ENCODE data around the gene DAP.

The DAP gene

DNA sequence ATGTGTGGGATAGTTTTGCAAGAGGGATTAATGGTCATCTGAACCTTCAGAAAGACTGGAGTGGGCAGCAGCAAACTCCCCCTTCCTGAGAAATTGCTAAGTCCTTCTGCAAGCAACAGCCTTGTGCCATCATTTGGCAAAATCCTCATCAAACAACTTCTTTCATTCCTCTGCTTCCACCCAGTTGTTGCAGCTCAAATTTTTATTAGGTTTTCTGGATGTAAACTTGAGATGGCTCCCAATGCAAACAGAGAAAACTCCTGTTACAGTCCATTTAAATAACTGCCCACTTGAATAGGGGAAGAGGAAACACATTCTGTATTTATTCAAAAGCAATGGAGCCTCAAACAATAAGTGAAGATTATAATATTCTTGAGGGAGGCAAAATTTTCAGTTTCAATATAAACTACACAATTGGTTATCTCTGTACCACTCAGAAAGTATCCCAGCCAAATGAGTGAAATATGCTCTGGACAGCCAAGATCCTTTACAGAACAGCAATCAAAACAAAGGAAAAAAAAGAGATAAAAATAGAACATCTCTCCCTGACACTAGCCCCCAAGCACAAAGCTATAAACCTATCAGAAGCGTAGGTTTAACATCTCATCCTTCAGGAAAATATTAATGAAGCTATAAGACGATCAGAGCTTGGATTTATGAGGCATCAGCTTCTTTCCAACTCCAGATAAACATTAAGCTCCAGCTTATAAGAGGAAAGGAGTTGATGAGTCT, 17.3 kb upstream of the DAP start:
- Mint-ChIP-seq H3K27me3 (no peaks in the 10 kb centered on the region), H3K36me3 (peaks cover 0 to 3% of the 10 kb centered on the region in 2 donors), H3K4me3 (no peak overlapping the region), H3K9me3 (peaks cover 0 to 6% of the 10 kb centered on the region in 2 donors), H3K4me1 (no peaks in the 10 kb centered on the region), H3K27ac (no peak overlapping the region)
- ATAC-seq (replicated peaks) = no peak
- DNase-seq = no peak

DNA sequence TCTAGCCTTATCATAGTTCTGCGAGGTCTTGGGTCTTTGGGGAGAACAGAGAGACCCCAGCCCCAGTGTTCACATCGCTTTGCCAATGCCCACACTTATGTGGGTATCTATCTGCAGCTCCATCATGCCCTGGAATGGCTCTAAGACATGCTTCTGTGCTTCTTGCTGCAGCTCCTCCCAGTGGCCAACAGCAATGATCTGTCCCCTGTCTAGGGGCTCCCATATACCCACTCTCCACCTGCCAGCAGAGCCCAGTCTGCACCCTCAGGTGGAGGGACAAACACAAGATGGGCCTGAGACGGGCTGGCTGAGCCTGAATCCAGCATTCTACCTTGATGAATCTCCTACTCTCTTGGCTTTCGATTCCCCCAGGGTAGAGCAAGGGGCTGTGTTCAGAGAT, 14.6 kb upstream of the DAP start:
- peaks cover under 1 to 3% of the 10 kb centered on the region in 2 donors for H3K36me3 Mint-ChIP-seq
- peaks cover 8 to 12% of the 10 kb centered on the region in 2 donors for H3K27me3 Mint-ChIP-seq
- DNase-seq (no peak), ATAC-seq (replicated peaks) (peak in 1 of 2 donors; percentile 38)
- no peak overlapping the region for H3K27ac Mint-ChIP-seq
- peaks cover 0 to 6% of the 10 kb centered on the region in 2 donors for H3K9me3 Mint-ChIP-seq
- H3K4me3 Mint-ChIP-seq = no peak overlapping the region
- H3K4me1 Mint-ChIP-seq = no peaks in the 10 kb centered on the region

DNA sequence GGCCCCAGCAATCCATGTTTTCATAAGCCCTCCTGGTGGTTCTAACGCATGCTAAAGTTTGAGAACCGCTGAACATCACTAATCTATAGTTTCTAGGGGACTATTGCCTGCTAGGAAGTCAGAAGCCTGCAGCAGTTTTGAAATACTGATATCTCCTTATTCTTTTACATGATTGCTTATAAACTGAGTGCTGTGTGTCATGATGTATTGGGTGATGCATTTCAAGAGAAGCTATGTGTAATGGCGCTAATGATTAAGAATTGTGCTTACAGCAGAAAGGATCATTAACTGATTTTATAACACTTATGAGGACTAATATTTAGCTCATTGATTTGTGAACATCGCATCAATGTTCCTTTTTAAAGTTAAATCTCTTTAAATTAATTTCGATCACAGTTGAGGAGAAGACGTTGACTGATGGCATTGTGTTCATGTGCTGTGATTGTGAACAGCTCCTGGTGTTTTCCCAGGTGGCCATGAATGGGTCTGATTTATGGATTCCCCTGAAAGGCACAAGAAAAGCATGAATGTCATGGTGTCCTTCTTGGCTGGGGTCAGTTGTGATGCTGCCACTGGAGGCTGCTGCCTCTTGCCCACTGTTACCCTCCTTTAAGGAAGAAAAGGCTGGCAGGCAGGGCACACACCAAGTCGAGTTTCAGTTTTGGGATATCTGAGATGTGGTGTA, 12.0 kb upstream of the DAP start:
- ATAC-seq (replicated peaks) (no peak), DNase-seq (no peak)
- Mint-ChIP-seq H3K9me3 (no peaks in the 10 kb centered on the region), H3K36me3 (peaks cover 0 to 4% of the 10 kb centered on the region in 2 donors), H3K4me3 (no peak overlapping the region), H3K4me1 (peaks cover 2 to 7% of the 10 kb centered on the region in 2 donors), H3K27ac (no peak overlapping the region), H3K27me3 (peaks cover 12 to 13% of the 10 kb centered on the region in 2 donors)

DNA sequence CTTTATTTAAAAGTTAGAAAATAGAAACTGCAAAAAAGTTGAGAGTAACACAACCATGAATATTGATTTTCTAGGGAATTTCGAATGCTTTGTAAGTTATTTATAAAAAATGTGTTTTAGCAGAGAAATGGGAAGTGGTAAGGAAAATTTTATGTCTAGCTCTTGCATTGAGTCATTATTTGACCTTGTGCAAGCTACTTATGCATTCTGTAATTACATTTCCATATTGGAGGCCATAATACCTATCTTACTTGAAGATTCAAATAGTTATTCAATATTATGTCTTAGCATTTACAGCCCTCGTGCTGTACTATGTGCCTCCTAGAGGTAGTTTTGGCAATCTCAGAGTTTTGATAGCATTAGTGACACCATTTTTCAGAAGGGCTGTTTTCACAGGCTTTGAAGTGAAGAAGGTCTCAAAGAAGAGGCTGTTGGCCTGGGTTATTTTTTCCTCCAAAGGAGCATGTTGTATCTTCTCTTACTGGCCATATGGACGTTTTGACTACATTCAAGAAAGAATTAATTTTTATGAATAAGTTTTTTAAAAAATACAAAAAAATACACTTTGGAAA, 7.4 kb upstream of the DAP start:
- H3K9me3 Mint-ChIP-seq = no peaks in the 10 kb centered on the region
- H3K4me1 Mint-ChIP-seq = peaks cover 21 to 32% of the 10 kb centered on the region in 2 donors
- peaks cover 12 to 13% of the 10 kb centered on the region in 2 donors for H3K27me3 Mint-ChIP-seq
- DNase-seq (no peak), ATAC-seq (replicated peaks) (peak; percentile 64 to 73)
- H3K36me3 Mint-ChIP-seq = peaks cover 0 to 4% of the 10 kb centered on the region in 2 donors
- H3K27ac Mint-ChIP-seq = no peak overlapping the region
- no peak overlapping the region for H3K4me3 Mint-ChIP-seq

DNA sequence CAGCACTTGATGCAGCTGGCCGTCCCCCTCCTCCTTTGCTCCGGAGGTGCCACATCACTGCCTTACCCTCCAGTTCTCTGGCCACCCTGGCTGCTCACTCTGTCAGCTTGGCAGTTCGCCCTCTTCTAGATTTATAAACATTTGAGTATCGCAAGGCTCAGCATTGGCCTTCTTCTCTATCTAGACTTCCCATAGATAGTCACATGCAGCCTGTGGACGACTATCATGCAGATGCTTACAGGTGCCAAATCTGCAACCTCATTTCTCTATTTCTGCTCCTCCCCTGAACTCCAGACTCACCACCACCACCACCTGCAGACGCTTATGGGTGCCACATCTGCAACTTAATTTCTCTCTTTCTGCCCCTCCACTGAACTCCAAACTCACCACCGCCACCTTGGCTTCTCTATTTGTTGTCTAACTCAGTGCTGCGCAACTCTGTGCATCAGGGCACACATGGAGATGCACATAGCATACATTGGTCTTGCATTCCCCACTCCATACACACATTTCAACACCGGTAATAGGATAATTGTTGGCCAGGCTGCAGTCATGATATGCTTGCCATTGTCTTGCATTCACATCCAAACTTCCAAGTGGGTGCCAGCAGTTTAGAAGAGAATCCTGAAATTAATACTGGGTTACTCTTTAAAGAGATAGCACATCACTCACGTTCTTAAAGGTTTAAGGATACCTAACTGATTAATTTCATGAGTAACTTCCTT, 1.9 kb upstream of the DAP start:
- Mint-ChIP-seq H3K9me3 (no peaks in the 10 kb centered on the region), H3K4me1 (peaks cover 42 to 68% of the 10 kb centered on the region in 2 donors), H3K36me3 (peaks cover 2 to 4% of the 10 kb centered on the region in 2 donors), H3K27ac (peak overlapping the region; percentile 80), H3K27me3 (no peaks in the 10 kb centered on the region), H3K4me3 (peak overlapping the region; percentile 86 to 88)
- DNase-seq (no peak), ATAC-seq (replicated peaks) (peak in 1 of 2 donors; percentile 34)

DNA sequence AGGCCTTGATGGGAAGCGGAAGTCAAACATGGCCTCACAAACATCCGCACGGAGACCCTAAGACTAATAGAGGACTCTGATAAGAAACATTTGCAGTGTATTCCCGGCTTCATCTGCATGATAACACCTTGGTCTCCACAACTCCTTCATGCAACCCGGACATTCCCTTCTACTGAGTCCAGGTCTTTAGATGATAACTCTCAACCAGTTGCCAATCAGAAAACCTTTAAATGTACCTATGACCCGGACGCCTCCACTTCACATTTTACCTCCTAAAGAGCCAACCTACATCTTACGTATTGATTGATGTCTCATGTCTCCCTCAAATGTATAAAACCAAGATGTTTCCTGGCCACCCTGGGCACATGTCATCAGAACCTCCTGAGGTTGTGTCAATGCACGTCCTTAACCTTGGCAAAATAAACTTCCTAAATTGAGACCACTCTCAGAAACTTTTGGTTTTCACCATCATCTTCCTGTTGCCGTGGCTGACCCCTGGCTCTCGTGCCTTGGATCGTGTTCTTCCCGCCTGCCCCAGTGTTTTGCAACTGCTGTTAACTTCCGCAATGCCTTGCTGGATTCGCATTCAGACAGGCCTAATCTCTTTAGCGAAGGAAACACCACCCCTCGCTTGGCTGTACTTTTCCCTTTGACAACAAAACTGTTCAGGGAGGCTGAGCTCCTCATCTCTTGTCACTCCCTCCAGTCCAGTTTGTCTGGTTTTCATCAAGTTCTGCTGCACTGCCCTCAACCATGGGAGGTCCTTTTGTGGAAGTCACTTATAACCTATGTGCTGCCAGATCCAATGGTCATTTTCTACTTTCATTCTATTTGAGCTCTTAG, 1.1 kb upstream of the DAP start:
- H3K9me3 Mint-ChIP-seq = no peaks in the 10 kb centered on the region
- H3K36me3 Mint-ChIP-seq = peaks cover 5 to 8% of the 10 kb centered on the region in 2 donors
- H3K27ac Mint-ChIP-seq = peak overlapping the region; percentile 96
- ATAC-seq (replicated peaks) (no peak), DNase-seq (no peak)
- peak overlapping the region; percentile 86 to 88 for H3K4me3 Mint-ChIP-seq
- no peaks in the 10 kb centered on the region for H3K27me3 Mint-ChIP-seq
- peaks cover 46 to 75% of the 10 kb centered on the region in 2 donors for H3K4me1 Mint-ChIP-seq

DNA sequence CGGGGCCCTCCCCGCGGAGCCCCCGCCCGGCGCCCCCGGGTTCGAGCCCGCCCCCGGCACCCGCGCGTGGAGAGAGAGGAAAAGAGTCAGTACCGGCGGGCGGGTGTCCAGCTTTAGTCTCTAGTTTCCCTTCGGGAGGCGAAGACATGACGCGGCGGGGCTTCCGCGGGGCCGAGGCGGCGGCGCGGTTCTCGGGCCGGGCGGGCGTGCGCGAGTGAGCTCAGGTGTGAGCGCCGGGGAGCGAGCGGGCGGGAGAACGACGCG, 181 bp downstream of the DAP start:
- Mint-ChIP-seq H3K4me3 (peak overlapping the region; percentile 86 to 88), H3K27ac (no peak overlapping the region), H3K9me3 (no peaks in the 10 kb centered on the region), H3K27me3 (no peaks in the 10 kb centered on the region), H3K36me3 (peaks cover 5 to 9% of the 10 kb centered on the region in 2 donors), H3K4me1 (peaks cover 49 to 85% of the 10 kb centered on the region in 2 donors)
- DNase-seq (no peak), ATAC-seq (replicated peaks) (no peak)

DNA sequence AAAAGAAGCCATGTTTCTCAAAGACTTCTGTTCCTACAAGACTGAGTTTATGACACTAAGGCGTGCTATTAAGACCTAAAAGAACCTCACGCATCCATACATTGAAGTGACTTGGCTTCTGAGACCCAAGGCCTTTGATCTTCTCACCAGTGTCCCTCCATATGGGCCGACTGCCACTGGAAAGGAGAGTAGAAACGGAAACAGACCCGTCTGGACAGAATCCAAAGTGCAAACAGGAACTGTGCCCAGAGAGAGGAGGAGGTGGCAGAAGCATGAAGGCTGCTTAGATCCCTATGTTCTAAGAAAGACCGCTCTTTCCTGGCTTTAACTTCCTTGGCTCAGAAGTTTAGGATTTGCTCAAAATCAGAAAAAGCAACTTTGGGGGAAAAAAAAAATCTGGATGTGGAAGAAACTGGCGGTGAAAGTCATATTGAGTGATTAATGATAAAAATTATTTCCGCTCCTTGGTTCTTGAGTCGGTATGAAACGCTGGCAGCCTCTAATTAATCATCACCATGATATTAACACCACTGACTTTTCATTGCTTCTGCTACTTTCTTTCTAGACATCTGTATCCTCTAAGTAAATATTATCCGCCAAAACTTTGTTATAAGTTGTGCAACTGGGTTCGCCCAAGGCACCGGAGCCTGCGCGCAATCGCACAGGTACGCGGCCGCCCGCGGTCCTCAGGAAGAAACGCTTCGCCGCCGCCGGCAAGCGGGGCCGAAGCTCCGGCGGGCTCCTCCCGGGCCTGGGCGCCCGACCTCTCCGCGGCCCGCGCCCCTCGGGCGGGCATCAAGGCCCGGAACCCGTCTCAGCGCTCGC, 726 bp downstream of the DAP start:
- Mint-ChIP-seq H3K9me3 (no peaks in the 10 kb centered on the region), H3K27ac (peak overlapping the region; percentile 89), H3K4me3 (peak overlapping the region; percentile 86 to 88), H3K4me1 (peaks cover 50 to 83% of the 10 kb centered on the region in 2 donors), H3K36me3 (peaks cover 5 to 14% of the 10 kb centered on the region in 2 donors), H3K27me3 (no peaks in the 10 kb centered on the region)
- DNase-seq = no peak
- ATAC-seq (replicated peaks) = peak; percentile 38 to 39

DNA sequence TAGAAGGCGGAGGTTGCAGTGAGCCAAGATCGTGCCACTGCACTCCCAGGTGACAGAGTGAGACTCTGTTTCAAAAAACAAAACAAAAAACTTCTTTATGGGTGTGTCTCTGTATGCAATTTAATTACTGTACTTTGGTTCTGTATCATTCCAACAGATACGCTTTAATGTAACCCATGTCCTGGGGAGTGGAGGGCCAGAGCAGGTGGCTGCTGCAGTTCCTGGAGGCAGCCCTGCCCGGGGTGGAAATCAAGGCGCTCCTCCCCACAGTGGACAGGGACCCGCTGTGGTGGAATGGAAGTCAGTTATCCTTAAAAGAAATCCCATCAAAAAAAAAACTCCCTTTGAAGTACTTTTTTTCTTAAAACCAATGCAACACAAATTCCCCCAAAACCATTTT, 1.9 kb downstream of the DAP start:
- DNase-seq (no peak), ATAC-seq (replicated peaks) (no peak)
- Mint-ChIP-seq H3K36me3 (peaks cover 12 to 25% of the 10 kb centered on the region in 2 donors), H3K4me3 (peak overlapping the region; percentile 56 to 86), H3K4me1 (peaks cover 48 to 83% of the 10 kb centered on the region in 2 donors), H3K9me3 (no peaks in the 10 kb centered on the region), H3K27ac (peak overlapping the region; percentile 83), H3K27me3 (no peaks in the 10 kb centered on the region)

DNA sequence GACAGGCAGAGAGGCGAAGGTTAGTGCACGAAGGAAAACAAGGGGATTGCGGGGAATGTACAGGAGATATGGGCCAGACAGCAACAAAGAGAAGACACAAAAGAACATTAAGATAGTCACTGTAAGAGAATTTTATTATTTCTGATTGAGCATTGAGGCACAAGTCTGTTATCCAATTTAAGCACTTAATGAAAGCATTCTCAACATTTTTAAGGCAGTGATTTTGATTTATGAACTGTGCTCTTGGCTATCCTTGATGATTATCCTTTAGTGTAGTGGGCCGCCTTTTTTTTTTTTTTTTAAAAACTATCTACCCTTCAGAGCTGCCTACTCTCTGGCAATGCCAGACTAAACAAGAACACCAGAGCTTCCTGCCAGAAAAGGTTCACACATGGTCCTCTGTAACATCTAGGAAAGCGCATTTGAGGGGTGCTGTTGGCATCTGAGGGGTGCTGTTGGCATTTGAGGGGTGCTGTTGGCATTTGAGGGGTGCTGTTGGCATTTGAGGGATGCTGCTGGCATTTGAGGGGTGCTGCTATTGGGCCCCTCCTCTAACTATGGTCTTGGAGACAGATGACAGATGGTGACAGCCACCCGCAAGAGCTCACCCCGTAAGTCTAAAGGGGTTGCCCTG, 3.0 kb downstream of the DAP start:
- Mint-ChIP-seq H3K27me3 (no peaks in the 10 kb centered on the region), H3K9me3 (no peaks in the 10 kb centered on the region), H3K4me3 (peak overlapping the region; percentile 12 to 13), H3K27ac (no peak overlapping the region), H3K4me1 (peaks cover 46 to 84% of the 10 kb centered on the region in 2 donors), H3K36me3 (peaks cover 22 to 35% of the 10 kb centered on the region in 2 donors)
- DNase-seq (no peak), ATAC-seq (replicated peaks) (no peak)

DNA sequence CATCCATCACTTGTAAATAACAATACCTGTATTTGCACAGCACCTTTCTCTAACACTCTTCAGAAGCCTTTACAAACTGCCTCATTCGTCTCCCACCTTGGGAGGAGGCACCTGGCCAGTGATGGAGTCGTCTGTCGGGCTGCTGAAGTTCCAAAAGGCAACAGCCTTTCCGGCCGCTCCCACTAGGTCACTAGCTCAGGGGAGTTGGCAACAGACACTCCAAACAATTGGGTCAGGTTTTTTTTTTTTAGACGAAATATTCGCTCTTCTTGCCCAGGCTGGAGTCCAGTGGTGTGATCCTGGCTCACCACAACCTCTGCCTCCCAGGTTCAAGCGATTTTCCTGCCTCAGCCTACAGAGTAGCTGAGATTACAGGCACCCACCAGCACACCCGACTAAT, 4.0 kb downstream of the DAP start:
- ATAC-seq (replicated peaks) (no peak), DNase-seq (no peak)
- Mint-ChIP-seq H3K4me3 (peak overlapping the region in 1 of 2 donors; percentile 39), H3K4me1 (peaks cover 36 to 82% of the 10 kb centered on the region in 2 donors), H3K27me3 (no peaks in the 10 kb centered on the region), H3K9me3 (no peaks in the 10 kb centered on the region), H3K36me3 (peaks cover 23 to 38% of the 10 kb centered on the region in 2 donors), H3K27ac (peak overlapping the region; percentile 0)

DNA sequence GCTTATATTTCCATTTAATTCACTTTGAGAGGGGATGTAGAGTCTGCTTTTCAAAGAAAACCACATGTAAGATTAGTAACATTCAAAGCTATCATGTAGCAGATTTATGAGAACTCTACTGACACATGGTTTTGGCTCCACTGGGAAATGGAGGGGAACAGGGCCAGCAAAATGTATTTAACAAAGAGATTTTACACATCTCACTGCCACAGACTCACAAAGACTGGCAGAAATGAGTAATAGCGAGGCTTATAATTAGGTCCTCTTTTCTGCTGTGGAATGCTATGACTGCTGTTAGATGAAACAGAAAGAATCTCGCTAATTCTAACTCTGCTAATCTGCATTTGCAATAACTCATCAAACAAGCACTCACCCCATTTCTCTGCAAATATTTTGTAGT, 4.5 kb downstream of the DAP start:
- DNase-seq = no peak

More for the DNA sequence above, 4.5 kb downstream of the DAP start:
- Mint-ChIP-seq H3K36me3 (peaks cover 23 to 40% of the 10 kb centered on the region in 2 donors), H3K4me3 (peak overlapping the region in 1 of 2 donors; percentile 4), H3K27me3 (no peaks in the 10 kb centered on the region), H3K4me1 (peaks cover 34 to 81% of the 10 kb centered on the region in 2 donors), H3K9me3 (no peaks in the 10 kb centered on the region), H3K27ac (peak overlapping the region; percentile 51)
- ATAC-seq (replicated peaks) = peak; percentile 25

Data from stimulated activated naive B cell treated with anti-CD40 and anti-IgM and Interleukin-4, amounts not matched to agents 10 μg/mL and 1 μg/mL and 100 μg/mL, for 72 hours (primary cell).